ENCODE measurements around the gene EFNA2. TPM values are rescaled to one million over a fixed set of nuclear protein-coding genes. Genes with fewer than 3 reads are reported as not detected.

EFNA2 gene
- total RNA-seq, 1 experiment from 2014 or later, result 12.2 TPM

- H4K20me1 ChIP-seq (ENCODE audit: insufficient read depth), result peaks cover 13% of the 10 kb centered on the region; the same call in 1 of the 2 replicates
- H3K4me1 ChIP-seq (ENCODE audit: control insufficient read depth in 1 of 2, insufficient read depth in 2 of 2, low read length in 2 of 2), result peaks cover 46 to 65% of the 10 kb centered on the region in 2 experiments
- BruUV-seq (replicated peaks), result TSS peak; percentile 55
- peak overlapping the region; percentile 99 for H3K9ac ChIP-seq (ENCODE audit: low read length)
- H3K9me3 ChIP-seq (ENCODE audit: control insufficient read depth in 1 of 2, insufficient read depth in 1 of 2, low read depth in 1 of 2, low read length in 2 of 2), result no peaks in the 10 kb centered on the region
- H3K4me3 ChIP-seq (replicated peaks in 1 of 2; ENCODE audit: low read depth in 1 of 2, low read length in 2 of 2), result peak overlapping the region; percentile 87 to 89
- peak; percentile 82 for DNase-seq (ENCODE audit: low read depth, low spot score)
- peaks cover under 1 to 20% of the 10 kb centered on the region in 2 experiments; a peak in 2 of 4 replicates for H3K36me3 ChIP-seq (ENCODE audit: control insufficient read depth in 1 of 2, insufficient read depth in 2 of 2, low read length in 2 of 2)
- H3K79me2 ChIP-seq (ENCODE audit: insufficient read depth, low read length), result peaks cover 56% of the 10 kb centered on the region
- ChIA-PET CTCF (interaction anchor here (0.6 to 2.3 kb wide), 9 partner anchors 14 to 563 kb away, joined by 3 to 15 read pairs (median 4); partner anchors contain the start of gene CNN2), RAD21 (ENCODE audit: low non-redundant PET in 1 of 2, low total read pairs in 2 of 2, uncharacterized antibody in 2 of 2, unreplicated experiment in 2 of 2) (no interaction called here), POLR2A (interaction anchor here (1.4 to 1.9 kb wide), 2 partner anchors 29 to 127 kb away, joined by 3 to 20 read pairs; partner anchors contain the start of gene CIRBP)
- H3K4me2 ChIP-seq (ENCODE audit: low read length), result peak overlapping the region; percentile 98
- ATAC-seq, result peak; percentile 57
- intact Hi-C loops (cut with micrococcal nuclease), result loop anchor here (5.0 to 10.0 kb wide), 3 partner anchors 138 to 445 kb away; partner anchors contain the start of genes CNN2, GPX4, PTBP1 and RNU6-2
- no peaks in the 10 kb centered on the region for H3K27me3 ChIP-seq (ENCODE audit: insufficient read depth, low read length)
- TF ChIP-seq EZH2 (IDR thresholded peaks at IDR 0.05) (no peak), ZNF274 (IDR thresholded peaks at IDR 0.05; ENCODE audit: low read depth, low read length) (no peak), CTCF (IDR thresholded peaks at IDR 0.05 in 2 of 3, conservative IDR thresholded peaks at IDR 0.05 in 1 of 3; ENCODE audit: borderline replicate concordance in 1 of 3, insufficient read depth in 1 of 3, low read depth in 2 of 3, low read length in 2 of 3) (peak in 2 of 3 experiments; percentile 68 to 74; a peak in 4 of 6 replicates), ZFX (IDR thresholded peaks at IDR 0.05) (peak; percentile 70), POLR2AphosphoS5 (IDR thresholded peaks at IDR 0.05; ENCODE audit: low read depth, low read length) (peak; percentile 62), POLR2A (IDR thresholded peaks at IDR 0.05; ENCODE audit: borderline replicate concordance, extremely low read depth, insufficient read depth, insufficient read length) (peak; percentile 11)
- H3K9me2 ChIP-seq (ENCODE audit: insufficient read depth), result no peaks in the 10 kb centered on the region
- H2AFZ ChIP-seq (ENCODE audit: low read depth, low read length, poor library complexity, severe bottlenecking), result no peak overlapping the region
- H3K27ac ChIP-seq (ENCODE audit: low read depth, low read length), result peak overlapping the region; percentile 100
Observed at GRCh38 chr19:1239796-1240737, 45.6 kb upstream of the EFNA2 start.
